ENCODE results near the gene USP17L27. TPM values are rescaled to one million over a fixed set of nuclear protein-coding genes. Genes with fewer than 3 reads are reported as not detected.
"Not testable (repeated sequence)": the region's sequence is repeated elsewhere in the genome, so short reads cannot be mapped to it uniquely, and the experiment has no call there.

USP17L27 gene
- total RNA-seq (2014; rRNA removed; shearing (Covaris generic)), result not detected in 2 replicates

- DNase-seq (ENCODE audit: low read depth), result not testable (repeated sequence)
These were observed at the start of gene USP17L27 for GRCh38 chr4:9343848-9344247. Gene USP17L27, plus strand, starts transcription at chr4:9344148. Its CDS starts 0 bp downstream, at chr4:9344148.

GRCh38 chr4:9324191-9324590 is 19.8 kb upstream of the USP17L27 start:
- not testable (repeated sequence) for DNase-seq (ENCODE audit: low read depth)

- DNase-seq (ENCODE audit: low read depth), result not testable (repeated sequence)
These were observed 19.1 kb upstream of the USP17L27 start, which contains the start of gene USP17L24 for GRCh38 chr4:9324865-9325264. Gene USP17L24, plus strand, starts transcription at chr4:9325165. Its CDS starts 0 bp downstream, at chr4:9325165.

GRCh38 chr4:9329611-9330010 is 14.3 kb upstream of the USP17L27 start, which contains the start of gene USP17L25:
Gene USP17L25, plus strand, starts transcription at chr4:9329911. Its CDS starts 0 bp downstream, at chr4:9329911.
- DNase-seq (ENCODE audit: low read depth), result not testable (repeated sequence)

- DNase-seq (ENCODE audit: low read depth), result not testable (repeated sequence)
These were observed 9.6 kb upstream of the USP17L27 start, which contains the start of gene USP17L26 for GRCh38 chr4:9334358-9334757. Gene USP17L26, plus strand, starts transcription at chr4:9334658. Its CDS starts 0 bp downstream, at chr4:9334658.

GRCh38 chr4:9339103-9339502 is 4.8 kb upstream of the USP17L27 start, which contains the start of gene USP17L5:
Gene USP17L5, plus strand, starts transcription at chr4:9339403. Its CDS starts 0 bp downstream, at chr4:9339403.
- DNase-seq (ENCODE audit: low read depth), result not testable (repeated sequence)

- DNase-seq (ENCODE audit: low read depth), result not testable (repeated sequence)
These were observed 4.6 kb downstream of the USP17L27 start, which contains the start of gene USP17L28 for GRCh38 chr4:9348593-9348992. Gene USP17L28, plus strand, starts transcription at chr4:9348893. Its CDS starts 0 bp downstream, at chr4:9348893.

- DNase-seq (ENCODE audit: low read depth), result not testable (repeated sequence)
These were observed 6.9 kb downstream of the USP17L27 start for GRCh38 chr4:9350866-9351265.

- not testable (repeated sequence) for DNase-seq (ENCODE audit: low read depth)
These were observed 9.4 kb downstream of the USP17L27 start, which contains the start of gene USP17L29 for GRCh38 chr4:9353338-9353737. Gene USP17L29, plus strand, starts transcription at chr4:9353638. Its CDS starts 0 bp downstream, at chr4:9353638.

GRCh38 chr4:9362829-9363228 is 18.9 kb downstream of the USP17L27 start, which contains the start of gene USP17L30:
Gene USP17L30, plus strand, starts transcription at chr4:9363129. Its CDS starts 0 bp downstream, at chr4:9363129.
- DNase-seq (ENCODE audit: low read depth), result not testable (repeated sequence)

GRCh38 chr4:9379881-9380280 is 35.9 kb downstream of the USP17L27 start:
- DNase-seq (ENCODE audit: low read depth), result not testable (repeated sequence)

GRCh38 chr4:9381012-9381534 is 37.1 kb downstream of the USP17L27 start:
- not testable (repeated sequence) for DNase-seq (ENCODE audit: low read depth)

GRCh38 chr4:9384126-9384525 is 40.2 kb downstream of the USP17L27 start:
- DNase-seq (ENCODE audit: low read depth), result no peak

GRCh38 chr4:9389001-9389400 is 45.1 kb downstream of the USP17L27 start:
- not testable (repeated sequence) for DNase-seq (ENCODE audit: low read depth)

Other genes with a start within 250 kb of the USP17L27 start
- not detected in 2 replicates for gene FAM90A26, start 173.7 kb upstream of the USP17L27 start, total RNA-seq (2014; rRNA removed; shearing (Covaris generic))
- not detected in 2 replicates for gene USP17L10, start 133.5 kb upstream of the USP17L27 start, total RNA-seq (2014; rRNA removed; shearing (Covaris generic))
- not detected in 2 replicates for gene USP17L11, start 128.7 kb upstream of the USP17L27 start, total RNA-seq (2014; rRNA removed; shearing (Covaris generic))
- gene USP17L12, start 124.0 kb upstream of the USP17L27 start, total RNA-seq (2014; rRNA removed; shearing (Covaris generic)), result not detected in 2 replicates
- gene USP17L13, start 119.3 kb upstream of the USP17L27 start, total RNA-seq (2014; rRNA removed; shearing (Covaris generic)), result not detected in 2 replicates
- not detected in 2 replicates for gene USP17L15, start 109.8 kb upstream of the USP17L27 start, total RNA-seq (2014; rRNA removed; shearing (Covaris generic))
- gene USP17L17, start 100.3 kb upstream of the USP17L27 start, total RNA-seq (2014; rRNA removed; shearing (Covaris generic)), result not detected in 2 replicates
- not detected in 2 replicates for gene USP17L18, start 95.5 kb upstream of the USP17L27 start, total RNA-seq (2014; rRNA removed; shearing (Covaris generic))
- not detected in 2 replicates for gene USP17L19, start 90.8 kb upstream of the USP17L27 start, total RNA-seq (2014; rRNA removed; shearing (Covaris generic))
- gene USP17L20, start 86.0 kb upstream of the USP17L27 start, total RNA-seq (2014; rRNA removed; shearing (Covaris generic)), result not detected in 2 replicates
- gene USP17L21, start 81.3 kb upstream of the USP17L27 start, total RNA-seq (2014; rRNA removed; shearing (Covaris generic)), result not detected in 2 replicates
- gene USP17L22, start 76.5 kb upstream of the USP17L27 start, total RNA-seq (2014; rRNA removed; shearing (Covaris generic)), result not detected in 2 replicates
- not detected in 2 replicates for gene USP17L24, start 19.0 kb upstream of the USP17L27 start, total RNA-seq (2014; rRNA removed; shearing (Covaris generic))
- gene USP17L25, start 14.2 kb upstream of the USP17L27 start, total RNA-seq (2014; rRNA removed; shearing (Covaris generic)), result not detected in 2 replicates
- not detected in 2 replicates for gene USP17L26, start 9.5 kb upstream of the USP17L27 start, total RNA-seq (2014; rRNA removed; shearing (Covaris generic))
- not detected in 2 replicates for gene USP17L5, start 4.7 kb upstream of the USP17L27 start, total RNA-seq (2014; rRNA removed; shearing (Covaris generic))
- not detected in 2 replicates for gene USP17L28, start 4.7 kb downstream of the USP17L27 start, total RNA-seq (2014; rRNA removed; shearing (Covaris generic))
- gene USP17L29, start 9.5 kb downstream of the USP17L27 start, total RNA-seq (2014; rRNA removed; shearing (Covaris generic)), result not detected in 2 replicates
- gene USP17L30, start 19.0 kb downstream of the USP17L27 start, total RNA-seq (2014; rRNA removed; shearing (Covaris generic)), result not detected in 2 replicates
- not detected in 2 replicates for gene DEFB131A, start 100.3 kb downstream of the USP17L27 start, total RNA-seq (2014; rRNA removed; shearing (Covaris generic))

Measured in RPMI7951 (cell line).